ENCODE results near the gene JARID2.

Gene JARID2

DNA sequence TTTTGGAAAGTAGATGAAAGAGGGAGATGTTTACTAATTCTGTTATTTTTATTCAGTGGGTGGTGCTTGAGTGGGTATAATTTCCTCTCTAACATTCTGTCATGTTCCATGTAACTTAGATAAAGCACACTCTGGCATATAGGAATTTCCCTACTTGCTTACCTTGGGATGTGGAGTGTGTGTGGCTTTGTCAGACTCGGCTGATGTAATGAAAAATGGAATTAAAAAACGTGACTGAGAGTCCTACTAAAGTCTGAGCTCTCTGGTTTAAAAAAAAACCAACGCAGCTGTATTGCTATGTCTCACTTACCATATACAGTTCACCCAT, 98.3 kb downstream of the JARID2 start:
- Histone ChIP-seq H3K27me3 (ENCODE audit: control insufficient read depth in 1 of 2, insufficient read depth in 2 of 2, low read length in 2 of 2) (no peaks in the 10 kb centered on the region), H3K4me3 (ENCODE audit: low read depth in 1 of 2, low read length in 2 of 2) (no peak overlapping the region), H3K27ac (ENCODE audit: low read depth, low read length) (no peak overlapping the region), H3K4me1 (ENCODE audit: insufficient read depth, low read length) (peaks cover 13% of the 10 kb centered on the region), H3K9ac (ENCODE audit: low read length) (no peak overlapping the region), H3K9me3 (ENCODE audit: low read length) (no peaks in the 10 kb centered on the region), H3K36me3 (ENCODE audit: insufficient read depth, low read length) (no peaks in the 10 kb centered on the region)

DNA sequence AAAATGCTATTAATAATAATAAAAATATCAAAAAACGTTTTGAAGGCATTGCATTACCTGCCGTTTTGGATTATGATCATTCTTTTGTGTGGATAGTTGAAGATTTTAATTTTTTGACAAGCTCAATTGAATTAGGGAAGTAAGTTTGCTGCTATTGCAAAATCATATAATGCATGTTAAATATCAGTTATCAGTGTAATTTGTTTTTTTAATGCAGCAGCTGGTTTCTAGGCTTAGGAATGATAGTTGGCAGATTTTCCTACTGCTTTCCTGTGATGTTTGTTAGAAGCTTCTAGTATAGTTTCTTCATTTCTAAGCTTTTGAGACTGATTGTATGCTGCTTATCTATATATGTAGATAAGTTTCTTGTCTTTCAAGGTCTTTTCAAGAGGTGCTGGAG, 99.0 kb downstream of the JARID2 start:
- H3K9ac ChIP-seq (ENCODE audit: low read length), result no peak overlapping the region
- H3K36me3 ChIP-seq (ENCODE audit: insufficient read depth, low read length), result no peaks in the 10 kb centered on the region
- no peaks in the 10 kb centered on the region for H3K9me3 ChIP-seq (ENCODE audit: low read length)
- H3K27me3 ChIP-seq (ENCODE audit: control insufficient read depth in 1 of 2, insufficient read depth in 2 of 2, low read length in 2 of 2), result no peaks in the 10 kb centered on the region
- H3K4me3 ChIP-seq (ENCODE audit: low read depth in 1 of 2, low read length in 2 of 2), result no peak overlapping the region
- no peak overlapping the region for H3K27ac ChIP-seq (ENCODE audit: low read depth, low read length)
- peaks cover 13% of the 10 kb centered on the region for H3K4me1 ChIP-seq (ENCODE audit: insufficient read depth, low read length)

DNA sequence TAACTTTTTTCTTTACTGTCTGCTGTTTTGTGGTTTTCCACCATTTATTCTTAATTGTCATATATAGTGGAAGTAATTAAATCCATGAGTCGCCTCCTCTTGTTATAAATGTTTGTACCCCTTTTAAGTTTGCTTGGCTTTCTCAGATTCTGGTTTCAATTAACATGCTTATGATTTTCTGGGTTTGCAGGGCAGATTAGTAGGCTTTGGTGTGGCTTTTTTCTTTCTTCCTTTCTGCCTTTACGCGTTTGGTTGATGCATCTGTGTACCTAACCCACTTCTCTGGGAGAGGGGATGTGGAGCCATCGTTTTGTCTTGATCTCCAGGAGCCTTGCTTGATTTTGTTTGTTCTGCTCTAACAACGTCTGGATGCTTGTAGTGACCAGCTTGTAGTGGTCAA, 100.4 kb downstream of the JARID2 start:
- H3K9me3 ChIP-seq (ENCODE audit: low read length), result no peaks in the 10 kb centered on the region
- H3K27me3 ChIP-seq (ENCODE audit: control insufficient read depth in 1 of 2, insufficient read depth in 2 of 2, low read length in 2 of 2), result no peaks in the 10 kb centered on the region
- H3K4me1 ChIP-seq (ENCODE audit: insufficient read depth, low read length), result peaks cover 14% of the 10 kb centered on the region
- H3K4me3 ChIP-seq (ENCODE audit: low read depth in 1 of 2, low read length in 2 of 2), result no peak overlapping the region
- no peak overlapping the region for H3K9ac ChIP-seq (ENCODE audit: low read length)
- no peak overlapping the region for H3K27ac ChIP-seq (ENCODE audit: low read depth, low read length)
- H3K36me3 ChIP-seq (ENCODE audit: insufficient read depth, low read length), result no peaks in the 10 kb centered on the region

DNA sequence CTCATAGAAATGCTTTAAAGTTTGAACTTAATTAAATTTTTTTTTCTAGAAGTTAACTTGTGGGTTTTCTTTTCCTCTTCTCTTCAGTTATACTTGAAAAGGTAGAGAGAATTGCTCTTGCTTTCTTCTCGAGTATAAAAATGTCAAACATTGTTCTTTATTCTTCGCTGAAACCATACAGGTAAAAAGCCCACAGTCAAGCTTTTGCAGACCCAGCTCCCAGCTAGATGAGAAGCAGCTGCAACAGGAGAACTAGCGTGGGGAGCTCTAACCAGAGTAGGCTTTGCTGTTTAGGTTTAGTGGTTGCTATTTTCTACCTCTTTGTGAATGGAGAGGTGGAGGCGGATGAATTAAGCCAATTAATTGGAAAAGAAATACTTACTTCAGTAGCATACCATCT, 102.7 kb downstream of the JARID2 start:
- Histone ChIP-seq H3K9ac (ENCODE audit: low read length) (no peak overlapping the region), H3K4me1 (ENCODE audit: insufficient read depth, low read length) (peaks cover 28% of the 10 kb centered on the region), H3K36me3 (ENCODE audit: insufficient read depth, low read length) (no peaks in the 10 kb centered on the region), H3K27ac (ENCODE audit: low read depth, low read length) (no peak overlapping the region), H3K27me3 (ENCODE audit: control insufficient read depth in 1 of 2, insufficient read depth in 2 of 2, low read length in 2 of 2) (no peaks in the 10 kb centered on the region), H3K4me3 (ENCODE audit: low read depth in 1 of 2, low read length in 2 of 2) (no peak overlapping the region), H3K9me3 (ENCODE audit: low read length) (no peaks in the 10 kb centered on the region)

DNA sequence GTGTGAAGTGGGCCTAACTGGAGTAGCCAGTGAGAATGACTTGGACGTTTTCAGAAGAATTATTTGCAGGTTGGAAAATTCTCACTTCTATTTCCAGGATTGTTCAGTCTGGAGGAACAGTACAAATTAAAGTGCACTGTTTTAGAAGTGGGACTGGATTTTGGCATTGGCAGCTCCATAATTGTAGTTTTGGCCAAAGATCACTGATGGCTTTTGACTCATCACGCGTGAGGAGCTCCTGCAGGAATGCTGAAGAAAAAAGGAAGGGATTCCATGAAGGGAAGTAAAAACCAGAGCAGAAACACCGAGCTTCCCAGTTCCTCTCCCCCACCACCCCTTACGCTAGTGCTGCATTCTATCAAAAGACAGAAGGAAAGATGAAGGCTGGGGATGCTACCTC, 103.5 kb downstream of the JARID2 start:
- H3K4me3 ChIP-seq (ENCODE audit: low read depth in 1 of 2, low read length in 2 of 2), result no peak overlapping the region
- H3K27me3 ChIP-seq (ENCODE audit: control insufficient read depth in 1 of 2, insufficient read depth in 2 of 2, low read length in 2 of 2), result no peaks in the 10 kb centered on the region
- no peaks in the 10 kb centered on the region for H3K9me3 ChIP-seq (ENCODE audit: low read length)
- no peak overlapping the region for H3K9ac ChIP-seq (ENCODE audit: low read length)
- no peaks in the 10 kb centered on the region for H3K36me3 ChIP-seq (ENCODE audit: insufficient read depth, low read length)
- H3K4me1 ChIP-seq (ENCODE audit: insufficient read depth, low read length), result peaks cover 20% of the 10 kb centered on the region
- H3K27ac ChIP-seq (ENCODE audit: low read depth, low read length), result no peak overlapping the region

DNA sequence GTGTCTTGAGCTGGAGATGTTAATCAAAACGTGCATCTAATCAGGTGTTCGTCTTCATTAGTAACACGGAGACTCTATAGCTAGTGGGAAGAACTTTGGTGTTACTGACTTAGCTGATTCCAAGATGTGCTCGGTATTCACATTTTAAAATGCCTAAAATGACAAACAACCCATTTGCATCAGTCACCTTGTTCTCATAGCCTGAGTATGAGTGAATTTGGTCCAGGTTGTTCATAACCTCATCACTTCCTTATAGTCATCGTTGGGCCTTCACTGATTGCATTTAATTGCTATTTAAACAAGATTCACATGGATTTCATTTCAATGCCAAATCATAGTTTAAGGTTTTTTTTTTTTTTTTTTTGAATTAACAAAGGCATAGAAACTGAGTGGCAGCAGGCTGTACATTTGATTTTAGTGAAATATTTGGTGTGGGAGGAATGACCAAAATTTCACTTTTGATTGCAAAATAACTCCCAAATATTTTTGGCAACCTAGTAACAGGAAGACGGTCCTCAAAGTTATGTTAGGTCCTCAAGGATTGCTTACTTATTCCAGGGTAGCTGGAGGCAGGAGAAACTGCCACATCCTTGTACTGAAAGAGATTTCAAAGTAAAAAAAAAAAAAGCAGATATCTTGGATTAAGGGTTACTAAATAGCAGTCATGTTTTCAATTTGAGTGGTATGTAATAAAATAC, 104.7 kb downstream of the JARID2 start:
- no peak overlapping the region for H3K4me3 ChIP-seq (ENCODE audit: low read depth in 1 of 2, low read length in 2 of 2)
- H3K36me3 ChIP-seq (ENCODE audit: insufficient read depth, low read length), result no peaks in the 10 kb centered on the region
- H3K4me1 ChIP-seq (ENCODE audit: insufficient read depth, low read length), result peaks cover 19% of the 10 kb centered on the region
- no peak overlapping the region for H3K27ac ChIP-seq (ENCODE audit: low read depth, low read length)
- H3K9ac ChIP-seq (ENCODE audit: low read length), result no peak overlapping the region
- H3K27me3 ChIP-seq (ENCODE audit: control insufficient read depth in 1 of 2, insufficient read depth in 2 of 2, low read length in 2 of 2), result no peaks in the 10 kb centered on the region
- H3K9me3 ChIP-seq (ENCODE audit: low read length), result no peaks in the 10 kb centered on the region

DNA sequence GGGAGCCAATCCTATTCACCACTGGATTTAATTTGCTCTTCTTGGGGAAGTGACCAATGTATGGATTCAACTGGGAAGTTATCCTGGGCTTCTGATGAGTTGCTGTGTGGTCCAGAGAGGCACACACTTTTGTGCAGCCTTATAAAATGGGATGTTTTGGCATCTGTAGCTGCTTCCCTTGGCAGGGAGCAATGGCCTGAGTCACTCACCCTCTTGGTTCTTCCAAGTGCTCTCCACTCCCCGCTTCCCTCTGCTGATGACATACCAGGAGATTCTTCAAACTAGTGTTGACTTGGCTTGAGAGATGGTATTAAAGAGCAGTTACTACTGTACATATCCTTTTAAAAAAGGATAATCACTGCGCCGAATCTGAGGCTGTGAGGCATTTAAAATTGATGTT, 105.8 kb downstream of the JARID2 start:
- Histone ChIP-seq H3K9ac (ENCODE audit: low read length) (no peak overlapping the region), H3K36me3 (ENCODE audit: insufficient read depth, low read length) (no peaks in the 10 kb centered on the region), H3K27ac (ENCODE audit: low read depth, low read length) (no peak overlapping the region), H3K4me1 (ENCODE audit: insufficient read depth, low read length) (peaks cover 19% of the 10 kb centered on the region), H3K9me3 (ENCODE audit: low read length) (no peaks in the 10 kb centered on the region), H3K27me3 (ENCODE audit: control insufficient read depth in 1 of 2, insufficient read depth in 2 of 2, low read length in 2 of 2) (no peaks in the 10 kb centered on the region), H3K4me3 (ENCODE audit: low read depth in 1 of 2, low read length in 2 of 2) (no peak overlapping the region)

DNA sequence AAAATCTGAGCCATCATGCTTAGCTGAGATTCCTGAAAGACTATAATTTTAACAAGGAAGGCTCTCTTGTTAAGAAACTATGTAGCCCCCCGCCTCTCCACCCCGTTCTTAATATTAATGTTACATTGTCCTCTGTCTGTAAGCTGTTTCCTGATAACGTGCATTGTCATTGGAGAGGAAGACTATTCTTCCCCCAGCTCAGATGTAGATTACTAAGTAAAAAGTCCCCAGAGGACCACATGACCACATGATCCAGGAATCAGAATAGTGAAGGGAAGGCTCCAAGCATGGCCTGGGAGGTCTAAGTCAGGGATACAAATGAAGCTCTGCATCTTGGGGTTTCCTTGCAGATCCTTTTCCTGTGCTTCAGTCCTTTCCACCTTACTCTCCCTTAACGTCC, 106.4 kb downstream of the JARID2 start:
- Histone ChIP-seq H3K27me3 (ENCODE audit: control insufficient read depth in 1 of 2, insufficient read depth in 2 of 2, low read length in 2 of 2) (no peaks in the 10 kb centered on the region), H3K9ac (ENCODE audit: low read length) (no peak overlapping the region), H3K9me3 (ENCODE audit: low read length) (no peaks in the 10 kb centered on the region), H3K4me1 (ENCODE audit: insufficient read depth, low read length) (peaks cover 19% of the 10 kb centered on the region), H3K27ac (ENCODE audit: low read depth, low read length) (no peak overlapping the region), H3K36me3 (ENCODE audit: insufficient read depth, low read length) (no peaks in the 10 kb centered on the region), H3K4me3 (ENCODE audit: low read depth in 1 of 2, low read length in 2 of 2) (no peak overlapping the region)

DNA sequence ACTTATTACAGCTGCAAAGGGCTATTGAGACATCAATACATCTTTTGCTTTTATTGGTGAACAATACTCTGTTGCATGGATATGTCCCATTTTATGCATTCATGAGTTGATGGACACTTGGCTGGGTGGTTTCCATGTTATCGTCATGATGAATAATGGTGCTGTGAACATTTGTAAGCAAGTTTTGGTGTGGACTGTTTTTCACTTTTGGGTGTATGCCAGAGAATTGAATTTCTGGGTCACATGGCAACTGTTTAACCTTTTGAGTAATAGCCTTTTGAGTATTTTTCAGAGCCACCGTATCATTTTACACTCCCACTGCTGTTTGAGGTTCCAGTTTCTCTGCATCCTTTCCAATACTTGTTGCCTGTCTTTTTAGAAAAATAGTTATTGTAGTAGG, 107.0 kb downstream of the JARID2 start:
- no peak overlapping the region for H3K9ac ChIP-seq (ENCODE audit: low read length)
- H3K27me3 ChIP-seq (ENCODE audit: control insufficient read depth in 1 of 2, insufficient read depth in 2 of 2, low read length in 2 of 2), result no peaks in the 10 kb centered on the region
- H3K4me1 ChIP-seq (ENCODE audit: insufficient read depth, low read length), result peaks cover 19% of the 10 kb centered on the region
- no peaks in the 10 kb centered on the region for H3K9me3 ChIP-seq (ENCODE audit: low read length)
- no peaks in the 10 kb centered on the region for H3K36me3 ChIP-seq (ENCODE audit: insufficient read depth, low read length)
- H3K27ac ChIP-seq (ENCODE audit: low read depth, low read length), result no peak overlapping the region
- H3K4me3 ChIP-seq (ENCODE audit: low read depth in 1 of 2, low read length in 2 of 2), result no peak overlapping the region

DNA sequence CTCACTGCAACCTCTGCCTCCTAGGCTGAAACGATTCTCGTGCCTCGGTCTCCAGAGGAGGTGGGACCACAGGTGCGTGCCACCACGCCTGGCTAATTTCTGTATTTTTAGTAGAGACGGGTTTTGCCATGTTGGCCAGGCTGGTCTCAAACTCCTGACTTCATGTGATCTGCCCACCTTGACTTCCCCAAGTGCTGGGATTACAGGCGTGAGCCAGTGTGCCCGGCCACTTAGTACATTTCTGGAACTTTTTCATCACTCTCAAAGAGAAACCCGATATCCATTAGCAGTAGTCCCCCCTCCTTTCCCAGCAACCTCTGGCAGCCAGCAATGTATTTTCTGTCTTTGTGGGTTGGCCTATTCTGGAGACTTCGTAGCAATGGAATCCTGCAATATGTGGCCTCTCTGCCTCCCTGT, 109.8 kb downstream of the JARID2 start:
- H3K27me3 ChIP-seq (ENCODE audit: control insufficient read depth in 1 of 2, insufficient read depth in 2 of 2, low read length in 2 of 2), result no peaks in the 10 kb centered on the region
- no peaks in the 10 kb centered on the region for H3K36me3 ChIP-seq (ENCODE audit: insufficient read depth, low read length)
- H3K9me3 ChIP-seq (ENCODE audit: low read length), result no peaks in the 10 kb centered on the region
- H3K4me1 ChIP-seq (ENCODE audit: insufficient read depth, low read length), result peaks cover 31% of the 10 kb centered on the region
- H3K4me3 ChIP-seq (ENCODE audit: low read depth in 1 of 2, low read length in 2 of 2), result no peak overlapping the region
- no peak overlapping the region for H3K9ac ChIP-seq (ENCODE audit: low read length)
- H3K27ac ChIP-seq (ENCODE audit: low read depth, low read length), result no peak overlapping the region

DNA sequence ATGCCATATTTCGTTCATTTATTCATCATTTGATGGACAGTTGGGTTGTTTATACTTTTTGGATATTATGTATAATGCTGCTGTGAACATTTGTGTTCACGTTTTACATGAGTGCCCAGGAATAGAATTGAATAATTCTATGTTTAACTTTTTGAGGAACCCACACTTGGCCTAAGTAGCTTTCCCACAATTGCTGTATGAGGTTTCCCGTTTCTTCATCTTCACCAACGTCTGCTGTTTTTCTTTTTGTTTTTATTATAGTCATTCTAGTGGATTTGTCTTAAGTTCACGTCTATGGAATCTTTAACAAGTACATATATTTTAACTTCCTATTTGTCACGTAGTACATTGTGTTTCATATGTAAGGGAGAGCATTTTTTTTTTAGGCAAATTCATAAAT, 110.3 kb downstream of the JARID2 start:
- no peak overlapping the region for H3K27ac ChIP-seq (ENCODE audit: low read depth, low read length)
- no peak overlapping the region for H3K9ac ChIP-seq (ENCODE audit: low read length)
- H3K4me3 ChIP-seq (ENCODE audit: low read depth in 1 of 2, low read length in 2 of 2), result no peak overlapping the region
- no peaks in the 10 kb centered on the region for H3K9me3 ChIP-seq (ENCODE audit: low read length)
- H3K36me3 ChIP-seq (ENCODE audit: insufficient read depth, low read length), result no peaks in the 10 kb centered on the region
- no peaks in the 10 kb centered on the region for H3K27me3 ChIP-seq (ENCODE audit: control insufficient read depth in 1 of 2, insufficient read depth in 2 of 2, low read length in 2 of 2)
- peaks cover 31% of the 10 kb centered on the region for H3K4me1 ChIP-seq (ENCODE audit: insufficient read depth, low read length)

DNA sequence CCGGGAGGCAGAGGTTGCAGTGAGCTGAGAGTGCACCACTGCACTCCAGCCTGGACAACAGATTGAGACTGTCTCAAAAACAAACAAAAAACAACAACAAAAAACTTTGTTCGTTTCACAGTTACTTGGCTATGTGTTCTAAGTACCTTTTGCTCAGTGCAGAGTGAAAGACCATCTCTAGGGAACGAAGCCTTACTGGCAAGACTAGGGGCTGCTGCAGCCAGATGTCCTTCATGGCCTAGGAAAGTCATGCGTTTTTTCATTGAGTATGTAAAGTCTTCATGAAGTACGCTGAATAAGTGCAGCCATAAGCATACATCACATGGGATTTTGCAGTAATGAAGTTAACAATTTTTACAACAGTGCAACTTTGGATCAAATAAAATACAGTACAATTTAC, 111.1 kb downstream of the JARID2 start:
- H3K27ac ChIP-seq (ENCODE audit: low read depth, low read length), result no peak overlapping the region
- no peaks in the 10 kb centered on the region for H3K36me3 ChIP-seq (ENCODE audit: insufficient read depth, low read length)
- no peaks in the 10 kb centered on the region for H3K27me3 ChIP-seq (ENCODE audit: control insufficient read depth in 1 of 2, insufficient read depth in 2 of 2, low read length in 2 of 2)
- H3K4me1 ChIP-seq (ENCODE audit: insufficient read depth, low read length), result peaks cover 24% of the 10 kb centered on the region
- no peaks in the 10 kb centered on the region for H3K9me3 ChIP-seq (ENCODE audit: low read length)
- H3K9ac ChIP-seq (ENCODE audit: low read length), result no peak overlapping the region
- H3K4me3 ChIP-seq (ENCODE audit: low read depth in 1 of 2, low read length in 2 of 2), result no peak overlapping the region
